ENCODE data around the gene STX3. TPM values are rescaled to one million over a fixed set of nuclear protein-coding genes. Genes with fewer than 3 reads are reported as not detected.
"Not testable (repeated sequence)": the region's sequence is repeated elsewhere in the genome, so short reads cannot be mapped to it uniquely, and the experiment has no call there.

Gene STX3
- total and polyA plus RNA-seq, 7 donors = 3.8 to 11.1 (median 7.3) TPM

- intact Hi-C loops (cut with DNase I) = no loop called here
- no peak for DNase-seq
- peaks cover 11% of the 10 kb centered on the region for H3K4me1 ChIP-seq
- TF ChIP-seq, protein P1, sequence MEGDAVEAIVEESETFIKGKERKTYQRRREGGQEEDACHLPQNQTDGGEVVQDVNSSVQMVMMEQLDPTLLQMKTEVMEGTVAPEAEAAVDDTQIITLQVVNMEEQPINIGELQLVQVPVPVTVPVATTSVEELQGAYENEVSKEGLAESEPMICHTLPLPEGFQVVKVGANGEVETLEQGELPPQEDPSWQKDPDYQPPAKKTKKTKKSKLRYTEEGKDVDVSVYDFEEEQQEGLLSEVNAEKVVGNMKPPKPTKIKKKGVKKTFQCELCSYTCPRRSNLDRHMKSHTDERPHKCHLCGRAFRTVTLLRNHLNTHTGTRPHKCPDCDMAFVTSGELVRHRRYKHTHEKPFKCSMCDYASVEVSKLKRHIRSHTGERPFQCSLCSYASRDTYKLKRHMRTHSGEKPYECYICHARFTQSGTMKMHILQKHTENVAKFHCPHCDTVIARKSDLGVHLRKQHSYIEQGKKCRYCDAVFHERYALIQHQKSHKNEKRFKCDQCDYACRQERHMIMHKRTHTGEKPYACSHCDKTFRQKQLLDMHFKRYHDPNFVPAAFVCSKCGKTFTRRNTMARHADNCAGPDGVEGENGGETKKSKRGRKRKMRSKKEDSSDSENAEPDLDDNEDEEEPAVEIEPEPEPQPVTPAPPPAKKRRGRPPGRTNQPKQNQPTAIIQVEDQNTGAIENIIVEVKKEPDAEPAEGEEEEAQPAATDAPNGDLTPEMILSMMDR (IDR thresholded peaks at IDR 0.05) = no peak
- peaks cover 2 to 18% of the 10 kb centered on the region in 2 donors for H3K36me3 ChIP-seq (ENCODE audit: insufficient read depth in 1 of 2, low read depth in 1 of 2)
- no peak for ATAC-seq
- H3K27me3 ChIP-seq (ENCODE audit: insufficient read depth in 3 of 3, low read length in 2 of 3) = no peaks in the 10 kb centered on the region
- 32 to 44% (median 39%) methylated on average over 1 of the region's 1 CpG for WGBS, 3 donors
- H3K4me3 ChIP-seq = no peak overlapping the region
- H3K9me3 ChIP-seq = no peaks in the 10 kb centered on the region
- no peak overlapping the region for H3K27ac ChIP-seq
Observed at GRCh38 chr11:59779487-59779886, 24.3 kb downstream of the STX3 start.

DNA sequence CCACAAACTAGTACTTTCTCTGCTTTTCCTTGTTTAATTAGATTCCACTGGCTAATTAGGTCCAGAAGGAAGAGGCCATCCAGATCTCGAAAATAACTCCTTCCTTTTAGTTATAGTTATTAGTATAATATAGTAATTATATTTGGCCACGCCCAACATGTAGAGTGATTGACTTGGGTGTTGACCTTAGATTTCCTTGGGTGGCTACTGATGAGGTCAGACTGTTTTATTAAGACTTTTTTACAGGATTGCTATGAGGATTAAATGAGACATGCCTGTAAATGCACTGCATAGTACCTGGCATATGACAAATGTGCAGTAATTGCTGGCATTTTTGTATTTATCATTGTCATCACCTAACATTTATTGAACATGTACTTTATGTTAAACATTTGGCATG lies 26.9 kb downstream of the STX3 start:
- TF ChIP-seq, protein P1 (IDR thresholded peaks at IDR 0.05) = no peak
- Histone ChIP-seq H3K27me3 (ENCODE audit: insufficient read depth in 3 of 3, low read length in 2 of 3) (no peaks in the 10 kb centered on the region), H3K4me1 (peaks cover 12% of the 10 kb centered on the region), H3K4me3 (no peak overlapping the region), H3K27ac (no peak overlapping the region), H3K9me3 (no peaks in the 10 kb centered on the region), H3K36me3 (ENCODE audit: insufficient read depth in 1 of 2, low read depth in 1 of 2) (peaks cover 2 to 4% of the 10 kb centered on the region in 2 donors)
- 71 to 74% (median 72%) methylated on average over 2 of the region's 2 CpGs for WGBS, 3 donors
- intact Hi-C loops (cut with DNase I) = no loop called here
- DNase-seq (no peak), ATAC-seq (no peak)

- intact Hi-C loops (cut with DNase I) = no loop called here
- 71 to 81% (median 74%) methylated on average over 4 of the region's 4 CpGs for WGBS, 3 donors
- no peaks in the 10 kb centered on the region for H3K27me3 ChIP-seq (ENCODE audit: insufficient read depth in 3 of 3, low read length in 2 of 3)
- no peak overlapping the region for H3K4me3 ChIP-seq
- H3K27ac ChIP-seq = no peak overlapping the region
- ATAC-seq (no peak), DNase-seq (no peak)
- peaks cover 2 to 16% of the 10 kb centered on the region in 2 donors for H3K36me3 ChIP-seq (ENCODE audit: insufficient read depth in 1 of 2, low read depth in 1 of 2)
- no peaks in the 10 kb centered on the region for H3K9me3 ChIP-seq
- TF ChIP-seq, protein P1 (IDR thresholded peaks at IDR 0.05) = no peak
- peaks cover 13% of the 10 kb centered on the region for H3K4me1 ChIP-seq
Observed at GRCh38 chr11:59783632-59784090, 28.5 kb downstream of the STX3 start.

DNA sequence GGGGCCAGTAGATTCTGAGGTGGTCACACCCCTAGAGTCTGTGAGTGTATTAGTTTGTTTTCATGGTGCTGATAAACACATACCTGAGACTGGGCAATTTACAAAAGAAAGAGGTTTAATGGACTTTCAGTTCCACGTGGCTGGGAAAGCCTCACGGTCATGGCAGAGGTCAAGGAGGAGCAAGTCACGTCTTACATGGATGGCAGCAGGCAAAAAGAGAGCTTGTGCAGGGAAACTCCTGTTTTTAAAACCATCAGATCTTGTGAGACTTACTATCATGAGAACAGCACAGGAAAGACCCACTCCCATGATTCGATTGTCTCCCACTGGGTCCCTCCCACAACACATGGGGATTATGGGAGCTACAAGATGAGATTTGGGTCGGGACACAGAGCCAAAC lies 29.3 kb downstream of the STX3 start:
- DNase-seq; intact Hi-C loops (cut with DNase I); H3K27me3 ChIP-seq (ENCODE audit: insufficient read depth in 3 of 3, low read length in 2 of 3); H3K27ac ChIP-seq; H3K9me3 ChIP-seq; ATAC-seq; H3K4me3 ChIP-seq: not testable (repeated sequence)
- Histone ChIP-seq H3K36me3 (ENCODE audit: insufficient read depth in 1 of 2, low read depth in 1 of 2) (peaks cover 2 to 24% of the 10 kb centered on the region in 2 donors), H3K4me1 (peaks cover 13% of the 10 kb centered on the region)
- WGBS, 3 donors = 73 to 82% (median 76%) methylated on average over 5 of the region's 5 CpGs

GRCh38 chr11:59785818-59786217 lies 30.6 kb downstream of the STX3 start:
- Histone ChIP-seq H3K27ac (no peak overlapping the region), H3K36me3 (ENCODE audit: insufficient read depth in 1 of 2, low read depth in 1 of 2) (peaks cover 2 to 33% of the 10 kb centered on the region in 2 donors), H3K27me3 (ENCODE audit: insufficient read depth in 3 of 3, low read length in 2 of 3) (no peaks in the 10 kb centered on the region), H3K4me1 (peaks cover 9% of the 10 kb centered on the region), H3K4me3 (no peak overlapping the region), H3K9me3 (no peaks in the 10 kb centered on the region)
- 83 to 87% (median 86%) methylated on average over 4 of the region's 4 CpGs for WGBS, 3 donors
- intact Hi-C loops (cut with DNase I) = no loop called here
- DNase-seq (no peak), ATAC-seq (no peak)
- TF ChIP-seq, protein P1 (IDR thresholded peaks at IDR 0.05) = no peak

Measured in psoas muscle (tissue), 8 donors.